ENCODE measurements around the gene VSTM5.
A peak's percentile ranks its signal among the peaks of the same experiment; 100 is the strongest.
"Not testable (repeated sequence)": the region's sequence is repeated elsewhere in the genome, so short reads cannot be mapped to it uniquely, and the experiment has no call there.

Gene VSTM5

GRCh38 chr11:93796441-93797231 lies 53.8 kb downstream of the VSTM5 start:
- DNase-seq (ENCODE audit: low read depth, low spot score): no peak

DNA sequence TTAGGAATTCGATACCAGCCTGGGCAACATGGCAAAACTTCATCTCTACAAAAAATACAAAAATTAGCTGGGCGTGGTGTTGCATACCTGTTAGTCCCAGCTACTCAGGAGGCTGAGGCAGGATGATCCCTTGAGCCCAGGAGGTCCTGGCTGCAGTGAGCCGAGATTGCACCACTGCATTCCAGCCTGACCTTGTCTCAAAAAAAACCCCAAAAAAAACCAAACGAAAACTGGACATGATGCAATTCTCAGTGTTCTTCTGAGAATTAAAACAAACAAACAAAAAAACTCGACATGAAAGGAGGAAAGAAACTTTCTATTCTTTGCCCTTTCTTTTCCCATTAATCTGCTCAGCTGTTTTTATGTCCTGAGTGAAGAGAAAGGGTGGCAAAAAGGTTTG lies 58.9 kb downstream of the VSTM5 start:
- no peak for DNase-seq (ENCODE audit: low read depth, low spot score)

- DNase-seq (ENCODE audit: low read depth, low spot score): no peak
Observed at GRCh38 chr11:93784935-93785360, 65.5 kb downstream of the VSTM5 start.

- peak; percentile 84 for DNase-seq (ENCODE audit: low read depth, low spot score)
Observed at GRCh38 chr11:93784145-93784934, 66.1 kb downstream of the VSTM5 start, which contains the start of gene MED17. TSS of gene MED17 (plus strand) at chr11:93784282. CDS start at chr11:93784514, 232 bp downstream.

- no peak for DNase-seq (ENCODE audit: low read depth, low spot score)
Observed at GRCh38 chr11:93783765-93784144, 66.7 kb downstream of the VSTM5 start.

DNA sequence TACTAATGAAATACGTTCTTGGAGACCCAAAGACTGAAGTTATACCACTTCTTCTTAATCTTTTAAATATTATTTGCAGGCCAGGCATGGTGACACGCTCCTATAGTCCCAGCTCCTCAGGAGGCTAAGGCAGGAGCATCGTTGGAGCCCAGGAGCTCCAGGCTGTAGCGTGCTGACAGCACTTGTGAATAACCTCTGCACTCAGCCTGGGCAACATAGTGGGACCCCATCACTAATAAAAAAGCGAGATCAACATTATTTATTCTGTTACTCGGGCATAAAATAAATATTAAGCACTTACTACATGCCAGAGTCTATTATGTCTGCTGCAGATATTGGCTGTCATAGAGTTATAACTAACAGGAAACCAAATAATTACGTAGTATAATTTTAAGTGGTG lies 67.1 kb downstream of the VSTM5 start:
- DNase-seq (ENCODE audit: low read depth, low spot score): no peak

DNA sequence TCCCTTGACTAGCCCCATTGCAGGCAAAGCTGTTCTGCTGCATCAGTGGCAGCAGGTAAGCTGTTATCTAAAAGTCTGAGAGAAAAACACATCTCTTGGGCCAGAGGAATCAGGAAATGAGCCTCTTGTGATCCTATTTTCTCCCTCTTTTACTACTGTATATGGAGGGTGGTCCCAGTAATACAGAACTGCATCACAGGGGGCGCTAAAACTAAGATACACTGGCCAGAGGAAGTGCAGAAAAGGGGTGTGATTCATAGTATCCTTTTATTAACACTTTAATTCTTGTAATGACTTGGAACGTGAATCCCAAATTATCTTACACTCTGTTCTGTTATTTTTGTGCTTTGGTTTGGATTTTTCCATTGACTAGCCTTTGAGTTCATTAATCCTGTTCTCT lies 75.1 kb downstream of the VSTM5 start:
- DNase-seq (ENCODE audit: low read depth, low spot score): no peak

DNA sequence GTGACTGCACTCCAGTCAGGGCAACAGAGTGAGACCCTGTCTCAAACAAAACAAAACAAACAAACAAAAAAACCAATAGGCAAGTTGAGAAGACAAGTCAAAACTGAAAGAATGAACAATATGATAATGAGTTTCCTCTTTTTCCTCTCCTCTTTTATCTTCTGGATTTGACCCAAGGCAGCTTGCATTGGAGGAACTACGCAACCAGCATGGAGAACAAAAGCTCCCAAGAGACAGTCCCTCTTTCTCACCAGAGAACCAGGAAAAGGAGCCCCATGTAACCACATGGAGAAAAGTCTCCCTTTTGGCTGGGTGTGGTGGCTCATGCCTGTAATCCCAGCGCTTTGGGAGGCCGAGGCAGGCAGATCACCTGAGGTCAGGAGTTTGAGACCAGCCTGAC lies 75.9 kb downstream of the VSTM5 start:
- DNase-seq (ENCODE audit: low read depth, low spot score): not testable (repeated sequence)

GRCh38 chr11:93773601-93774200 lies 76.7 kb downstream of the VSTM5 start:
- DNase-seq (ENCODE audit: low read depth, low spot score): no peak

GRCh38 chr11:93773045-93773477 lies 77.4 kb downstream of the VSTM5 start:
- no peak for DNase-seq (ENCODE audit: low read depth, low spot score)

GRCh38 chr11:93772123-93772522 lies 78.3 kb downstream of the VSTM5 start:
- no peak for DNase-seq (ENCODE audit: low read depth, low spot score)

GRCh38 chr11:93770160-93770559 lies 80.3 kb downstream of the VSTM5 start:
- no peak for DNase-seq (ENCODE audit: low read depth, low spot score)

All from activated CD4-positive, CD25-positive, alpha-beta regulatory T cell treated with anti-CD3 and anti-CD28 coated beads, Interleukin-2, amount 50 U/mL, for 16 hours (primary cell).